A549 (cell line): ENCODE measurements around the gene GSTM5.

Experiments
- CBX2 ChIP-seq: fragments of 200-600 bp; sonication (generic); IDR thresholded peaks from 2 replicates; pipeline ENCODE4 v1.6.1; 2016; ENCODE audit warnings: low read depth, mild to moderate bottlenecking, borderline replicate concordance
- CHD4 ChIP-seq: fragments of 200-600 bp; sonication (generic); IDR thresholded peaks from 2 replicates; pipeline ENCODE4 v1.6.1; 2016; ENCODE audit warnings: antibody characterized with exemption, mild to moderate bottlenecking, borderline replicate concordance
- CTCF ChIP-seq: fragments of >200 bp; sonication (Bioruptor Twin); formaldehyde crosslinking; IDR thresholded peaks from 3 replicates; pipeline ENCODE4 v1.5.1; 2016
- EP300 ChIP-seq, 2 experiments: fragments of >200 bp; sonication (Bioruptor Twin); formaldehyde crosslinking; IDR thresholded peaks; 2 replicates in 1 of 2; 3 replicates in 1 of 2; pipeline ENCODE4 v1.6.1; 2016 to 2017
- FOSL2 ChIP-seq, 2 experiments: fragments of 450-650 bp in 1 of 2; fragments of >200 bp in 1 of 2; sonication (Bioruptor Twin) in 1 of 2; formaldehyde crosslinking; IDR thresholded peaks; 2 replicates each; pipeline versions ENCODE4 v1.5.0 to v1.6.1; 2016 to 2020; ENCODE audit warnings: mild to moderate bottlenecking in 1 of 2, moderate library complexity in 1 of 2
- JUN ChIP-seq, 2 experiments: fragments of >200 bp; sonication (Bioruptor Twin); formaldehyde crosslinking; IDR thresholded peaks; 2 replicates in 1 of 2; 3 replicates in 1 of 2; pipeline ENCODE4 v1.6.1; 2016 to 2017
- POLR2A ChIP-seq: IDR thresholded peaks from 2 replicates; pipeline ENCODE4 v1.6.1; 2012; ENCODE audit warnings: mild to moderate bottlenecking, low read length
- RAD21 ChIP-seq, 2 experiments: fragments of >200 bp in 1 of 2; sonication (Bioruptor Twin) in 1 of 2; formaldehyde crosslinking in 1 of 2; IDR thresholded peaks in 1 of 2; conservative IDR thresholded peaks in 1 of 2; 2 replicates in 1 of 2; 3 replicates in 1 of 2; pipeline ENCODE4 v1.6.1; 2012 to 2018; ENCODE audit warnings: inconsistent platforms in 1 of 2
- RARB ChIP-seq: fragments of 250-450 bp; sonication (Bioruptor Pico); IDR thresholded peaks from 2 replicates; pipeline ENCODE4 v1.8.0; 2021; ENCODE audit warnings: mild to moderate bottlenecking, moderate library complexity
- TP53 ChIP-seq: fragments of 250-450 bp; sonication (Bioruptor Pico); IDR thresholded peaks from 2 replicates; pipeline ENCODE4 v1.5.0; 2021; ENCODE audit warnings: mild to moderate bottlenecking, moderate library complexity
- USF2 ChIP-seq: fragments of 450-650 bp; IDR thresholded peaks from 2 replicates; pipeline ENCODE4 v1.6.1; 2014; ENCODE audit warnings: antibody characterized with exemption

DNA sequence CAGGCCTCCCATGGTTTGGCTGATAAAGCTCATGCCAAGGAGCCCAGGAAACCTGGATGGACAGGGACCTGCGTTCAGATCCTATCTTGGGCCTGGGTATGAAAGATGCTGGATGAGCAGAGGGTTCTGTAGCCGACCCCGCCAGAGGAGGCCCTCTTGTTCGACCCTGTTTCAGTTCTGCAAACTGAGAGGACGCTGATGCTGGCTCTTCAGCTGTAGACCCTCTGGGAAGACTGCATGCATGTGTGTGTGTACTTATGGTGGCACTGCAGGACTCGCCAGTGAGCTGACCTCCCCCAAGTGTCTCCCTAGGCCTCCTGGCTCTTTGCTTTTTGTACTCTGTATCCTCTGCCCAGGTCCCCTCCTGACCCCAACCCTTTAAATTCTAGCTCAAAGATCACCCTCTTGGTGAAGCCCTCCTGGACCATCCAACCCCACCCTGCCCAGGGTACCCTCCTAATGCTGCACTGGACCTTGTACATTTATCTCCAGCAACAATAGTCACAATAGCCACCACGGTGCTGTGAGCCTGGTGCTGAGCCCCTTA lies 50.1 kb downstream of the GSTM5 start:
- TF ChIP-seq CBX2 (no peak), CTCF (no peak), EP300 (IDR thresholded peaks at IDR 0.05) (no peak), TP53 (no peak), FOSL2 (IDR thresholded peaks at IDR 0.05) (no peak), FOSL2 (CRISPR knock-in tag; IDR thresholded peaks at IDR 0.05) (no peak), USF2 (no peak), RARB (CRISPR knock-in tag) (no peak), RAD21 (conservative IDR thresholded peaks at IDR 0.05 in 1 of 2, IDR thresholded peaks at IDR 0.05 in 1 of 2) (no peak), JUN (IDR thresholded peaks at IDR 0.05) (no peak), POLR2A (no peak), CHD4 (no peak)
